Activated T-cell treated with anti-CD3 and anti-CD28 coated beads, Interleukin-2, amount 50 U/mL, for 24 hours (primary cell): ENCODE data around the gene PRPF8.
A peak's percentile ranks its signal among the peaks of the same experiment; 100 is the strongest.
"Not testable (repeated sequence)": the region's sequence is repeated elsewhere in the genome, so short reads cannot be mapped to it uniquely, and the experiment has no call there.

Experiments used
- DNase-seq: peaks from one replicate; pipeline ENCODE4 v3.0.0-alpha.2; 2020
- H3K27ac Mint-ChIP-seq: 2 replicates; pipeline ENCODE4 v1.8.0; 2020; ENCODE audit warnings: mild to moderate bottlenecking, mixed read lengths
- H3K27me3 Mint-ChIP-seq: 2 replicates; pipeline ENCODE4 v1.8.0; 2020; ENCODE audit warnings: mixed read lengths
- H3K36me3 Mint-ChIP-seq: 2 replicates; pipeline ENCODE4 v1.8.0; 2020; ENCODE audit warnings: low read depth, mixed read lengths
- H3K4me1 Mint-ChIP-seq: 2 replicates; pipeline ENCODE4 v1.8.0; 2020; ENCODE audit warnings: low read depth, mixed read lengths
- H3K4me3 Mint-ChIP-seq: 2 replicates; pipeline ENCODE4 v1.8.0; 2020; ENCODE audit warnings: mild to moderate bottlenecking, moderate library complexity, mixed read lengths
- H3K9me3 Mint-ChIP-seq: 2 replicates; pipeline ENCODE4 v1.8.0; 2020; ENCODE audit warnings: mixed read lengths

Gene PRPF8

GRCh38 chr17:1724351-1724868 lies 39.7 kb upstream of the PRPF8 start, which contains the start of gene WDR81:
TSS of gene WDR81 (plus strand) at chr17:1724704. CDS start at chr17:1724960, 256 bp downstream.
- H3K27ac Mint-ChIP-seq, result peak within 1 kb of the TSS; percentile 88
- H3K27me3 Mint-ChIP-seq, result no peaks in the 10 kb centered on the region
- H3K4me3 Mint-ChIP-seq, result peak within 1 kb of the TSS; percentile 77
- H3K4me1 Mint-ChIP-seq, result peaks cover 42% of the 10 kb centered on the region
- H3K36me3 Mint-ChIP-seq, result peaks cover 27% of the 10 kb centered on the region
- no peaks in the 10 kb centered on the region for H3K9me3 Mint-ChIP-seq
- peak; percentile 90 for DNase-seq

DNA sequence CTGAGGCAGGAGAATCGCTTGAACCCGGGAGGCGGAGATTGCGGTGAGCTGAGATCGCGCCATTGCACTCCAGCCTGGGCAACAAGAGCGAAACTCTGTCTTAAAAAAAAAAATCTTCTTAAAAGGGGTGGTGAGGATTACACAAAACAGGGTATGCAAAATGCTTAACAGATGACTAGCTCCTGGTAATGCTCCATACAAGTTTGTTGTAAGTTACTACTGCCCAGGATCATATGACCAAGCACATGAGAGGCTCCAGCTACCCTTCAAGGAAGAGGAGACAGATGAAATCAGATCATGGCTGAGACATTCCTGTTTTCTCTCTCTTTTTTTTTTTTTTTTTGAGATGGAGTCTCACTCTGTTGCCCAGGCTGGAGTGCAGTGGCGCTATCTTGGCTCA lies 37.4 kb upstream of the PRPF8 start:
- H3K4me3 Mint-ChIP-seq, DNase-seq, H3K9me3 Mint-ChIP-seq, H3K27me3 Mint-ChIP-seq, H3K36me3 Mint-ChIP-seq, H3K27ac Mint-ChIP-seq: not testable (repeated sequence)
- H3K4me1 Mint-ChIP-seq, result peaks cover 41% of the 10 kb centered on the region

- no peak overlapping the region for H3K4me3 Mint-ChIP-seq
- H3K27ac Mint-ChIP-seq, result peak overlapping the region; percentile 72
- H3K27me3 Mint-ChIP-seq, result no peaks in the 10 kb centered on the region
- DNase-seq, result peak; percentile 80
- H3K4me1 Mint-ChIP-seq, result peaks cover 41% of the 10 kb centered on the region
- peaks cover 10% of the 10 kb centered on the region for H3K36me3 Mint-ChIP-seq
- H3K9me3 Mint-ChIP-seq, result no peaks in the 10 kb centered on the region
Observed at GRCh38 chr17:1720856-1721386, 36.3 kb upstream of the PRPF8 start.

- Mint-ChIP-seq H3K27me3 (peaks cover 5% of the 10 kb centered on the region), H3K4me3 (peak overlapping the region; percentile 92), H3K36me3 (peaks cover 6% of the 10 kb centered on the region), H3K4me1 (peaks cover 35% of the 10 kb centered on the region), H3K27ac (peak overlapping the region; percentile 100), H3K9me3 (no peaks in the 10 kb centered on the region)
- no peak for DNase-seq
Observed at GRCh38 chr17:1718362-1719165, 33.9 kb upstream of the PRPF8 start.

DNA sequence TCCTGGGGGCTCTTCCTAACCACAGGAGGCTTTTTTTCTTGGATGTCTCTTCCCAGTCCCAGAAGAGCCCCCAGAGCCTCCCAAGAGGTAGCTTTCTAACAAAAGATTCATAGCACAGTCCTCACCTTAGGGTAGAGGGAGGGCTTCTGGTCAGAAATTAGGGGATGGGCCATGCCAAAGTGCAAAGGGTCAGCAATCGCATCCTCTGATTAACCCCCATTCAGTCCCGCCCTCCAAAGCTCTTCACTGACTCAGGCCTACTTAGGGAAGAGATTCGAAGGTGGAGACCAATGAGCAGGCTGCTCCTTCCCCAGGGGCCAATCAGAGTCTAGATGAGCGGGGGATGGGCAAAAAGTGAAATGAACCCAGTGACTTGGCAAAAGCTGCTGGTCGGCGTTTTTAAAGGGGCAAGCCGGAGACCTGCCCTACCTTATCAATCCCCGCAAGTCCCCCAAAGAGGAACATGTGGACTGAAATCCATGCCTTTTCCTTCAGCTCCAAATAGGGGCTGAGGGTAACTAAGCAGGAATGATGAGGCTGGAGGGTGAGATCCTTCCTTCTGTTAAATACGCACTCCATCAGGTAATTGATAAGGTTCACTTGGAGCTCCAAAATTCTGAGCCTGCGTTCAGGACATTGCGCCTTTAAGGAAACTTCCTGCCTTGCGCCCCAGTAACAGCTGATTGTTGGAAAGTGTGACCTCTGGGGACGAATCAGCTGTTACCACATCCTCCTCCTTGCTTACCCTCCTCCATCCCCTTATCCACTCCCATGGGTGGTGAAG lies 32.4 kb upstream of the PRPF8 start:
- Mint-ChIP-seq H3K9me3 (no peaks in the 10 kb centered on the region), H3K27me3 (peaks cover 5% of the 10 kb centered on the region), H3K36me3 (peaks cover 9% of the 10 kb centered on the region), H3K4me1 (peaks cover 28% of the 10 kb centered on the region), H3K4me3 (peak overlapping the region; percentile 92), H3K27ac (peak overlapping the region; percentile 100)
- peak; percentile 82 for DNase-seq

GRCh38 chr17:1716076-1716911 lies 31.6 kb upstream of the PRPF8 start:
- Mint-ChIP-seq H3K4me1 (peaks cover 28% of the 10 kb centered on the region), H3K9me3 (no peaks in the 10 kb centered on the region), H3K27ac (peak overlapping the region; percentile 100)

GRCh38 chr17:1715803-1716075 lies 31.1 kb upstream of the PRPF8 start:
- Mint-ChIP-seq H3K9me3 (no peaks in the 10 kb centered on the region), H3K27me3 (peaks cover 7% of the 10 kb centered on the region), H3K27ac (peak overlapping the region; percentile 89), H3K4me3 (peak overlapping the region; percentile 92), H3K36me3 (peaks cover 11% of the 10 kb centered on the region), H3K4me1 (peaks cover 31% of the 10 kb centered on the region)
- no peak for DNase-seq

More at GRCh38 chr17:1716076-1716911, 31.6 kb upstream of the PRPF8 start:
- Mint-ChIP-seq H3K27me3 (peaks cover 5% of the 10 kb centered on the region), H3K36me3 (peaks cover 11% of the 10 kb centered on the region), H3K4me3 (peak overlapping the region; percentile 92)
- DNase-seq, result peak; percentile 100

DNA sequence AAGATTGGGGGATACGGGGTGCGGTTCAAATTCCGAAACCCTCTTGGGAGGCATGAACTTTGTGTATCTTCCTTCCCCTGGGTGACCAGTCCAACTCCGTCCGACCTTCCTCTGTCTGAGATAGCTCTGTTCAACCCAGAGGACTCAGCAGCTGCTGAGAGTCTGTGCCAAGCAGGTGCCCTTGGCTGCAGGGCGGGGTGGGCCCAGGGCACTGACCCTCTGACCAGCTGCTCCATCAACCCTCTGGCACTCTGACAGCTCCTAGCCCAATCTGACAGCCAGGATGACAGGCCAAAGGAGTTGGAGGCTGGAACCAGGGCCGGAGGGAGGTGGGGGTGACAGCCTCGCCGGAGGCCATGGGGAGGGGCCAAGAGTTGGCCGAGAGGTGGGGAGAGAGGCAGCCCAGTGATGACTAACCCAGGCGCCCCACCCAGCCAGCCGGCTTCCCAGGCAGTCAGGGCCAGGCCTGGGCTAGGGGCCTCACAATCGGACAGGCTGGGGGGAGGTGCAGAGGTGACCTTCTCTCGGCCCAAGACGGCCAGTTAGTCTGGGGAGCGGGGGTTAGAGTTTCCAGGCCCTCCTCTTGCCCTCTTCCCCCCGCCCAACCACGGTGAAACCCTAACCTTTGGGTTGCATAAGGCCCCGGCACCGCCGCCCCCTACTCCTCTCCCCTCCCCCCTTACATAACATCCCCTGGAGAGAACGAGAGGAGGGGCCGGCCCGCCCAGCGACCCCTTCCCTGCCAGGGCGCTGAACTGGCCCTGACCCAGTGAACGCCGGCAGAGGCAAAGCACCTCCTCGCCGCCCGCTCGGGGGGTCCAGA lies 30.5 kb upstream of the PRPF8 start:
- peak overlapping the region; percentile 92 for H3K4me3 Mint-ChIP-seq
- peaks cover 33% of the 10 kb centered on the region for H3K4me1 Mint-ChIP-seq
- H3K9me3 Mint-ChIP-seq, result no peaks in the 10 kb centered on the region
- peaks cover 11% of the 10 kb centered on the region for H3K36me3 Mint-ChIP-seq
- peaks cover 11% of the 10 kb centered on the region for H3K27me3 Mint-ChIP-seq
- DNase-seq, result peak; percentile 65
- peak overlapping the region; percentile 37 for H3K27ac Mint-ChIP-seq

DNA sequence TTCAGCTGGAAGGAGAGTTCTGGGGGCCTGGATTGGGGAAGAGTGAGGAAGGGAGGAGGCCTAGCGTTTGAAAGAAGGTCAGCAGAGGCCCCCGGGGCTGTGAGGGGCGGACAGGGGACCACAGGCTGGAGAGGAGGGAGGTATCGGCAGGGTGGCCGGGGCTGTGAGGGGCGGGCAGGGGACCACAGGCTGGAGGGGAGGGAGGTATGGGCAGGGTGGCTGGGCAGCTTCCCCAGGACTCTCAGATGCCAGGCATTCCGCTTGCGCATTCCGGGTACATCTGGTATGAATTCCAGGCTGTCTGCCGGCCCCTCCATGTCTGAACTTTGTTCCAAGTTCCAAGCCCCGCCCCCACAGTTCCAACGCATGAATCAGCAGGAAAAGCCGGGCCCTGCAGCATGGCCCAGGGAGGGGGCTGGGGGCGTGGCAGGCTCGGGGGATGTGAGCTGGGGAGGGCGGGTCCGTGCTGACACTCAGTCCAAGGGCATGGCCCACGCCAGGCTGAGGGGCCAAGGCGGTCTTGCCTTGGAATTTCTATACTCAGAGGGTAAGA lies 29.8 kb upstream of the PRPF8 start:
- peak overlapping the region; percentile 92 for H3K4me3 Mint-ChIP-seq
- H3K36me3 Mint-ChIP-seq, result peaks cover 11% of the 10 kb centered on the region
- no peak overlapping the region for H3K27ac Mint-ChIP-seq
- H3K4me1 Mint-ChIP-seq, result peaks cover 33% of the 10 kb centered on the region
- peak; percentile 35 for DNase-seq
- peaks cover 11% of the 10 kb centered on the region for H3K27me3 Mint-ChIP-seq
- no peaks in the 10 kb centered on the region for H3K9me3 Mint-ChIP-seq

- no peak for DNase-seq
- H3K27ac Mint-ChIP-seq, result peak overlapping the region; percentile 8
Observed at GRCh38 chr17:1713878-1714426, 29.3 kb upstream of the PRPF8 start.

DNA sequence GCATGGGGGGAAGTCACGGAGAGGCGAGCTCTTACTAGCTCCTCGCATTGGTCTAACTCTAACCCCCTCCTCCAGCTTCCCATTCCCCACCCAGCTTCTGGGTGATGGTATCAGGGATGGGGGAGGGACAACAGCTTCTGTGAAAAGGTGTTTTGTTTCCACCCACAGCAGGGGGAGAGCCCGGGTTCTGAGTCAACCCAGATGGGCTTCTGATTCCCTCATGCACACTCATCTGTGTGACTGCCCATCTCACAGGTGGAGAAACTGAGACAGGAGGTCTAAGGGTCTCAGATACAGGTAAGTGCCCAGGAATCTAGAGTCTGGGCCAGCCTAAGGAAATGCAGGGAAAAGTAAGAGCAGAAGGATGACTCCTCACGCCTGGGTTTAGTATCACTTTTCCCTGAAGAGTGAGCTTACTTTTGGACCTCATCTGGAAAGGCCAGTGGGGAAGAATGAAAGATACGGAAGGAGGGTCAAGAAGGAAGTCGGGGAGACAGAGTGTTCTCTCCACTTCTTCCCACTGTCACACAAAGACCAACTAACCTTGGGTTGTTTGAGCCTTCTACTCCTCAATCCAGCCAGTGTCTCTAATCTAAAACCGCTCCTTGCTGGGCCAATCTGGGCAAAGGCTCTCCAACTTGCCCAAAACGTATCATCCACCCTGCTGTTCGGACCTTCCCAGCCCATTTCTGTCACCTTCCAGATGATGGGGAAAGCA lies 28.7 kb upstream of the PRPF8 start:
- Mint-ChIP-seq H3K27me3 (peaks cover 16% of the 10 kb centered on the region), H3K9me3 (no peaks in the 10 kb centered on the region), H3K4me3 (no peak overlapping the region)

More at GRCh38 chr17:1713878-1714426, 29.3 kb upstream of the PRPF8 start:
- H3K4me1 Mint-ChIP-seq, result peaks cover 35% of the 10 kb centered on the region
- H3K9me3 Mint-ChIP-seq, result no peaks in the 10 kb centered on the region
- H3K27me3 Mint-ChIP-seq, result peaks cover 12% of the 10 kb centered on the region
- H3K36me3 Mint-ChIP-seq, result peaks cover 11% of the 10 kb centered on the region
- peak overlapping the region; percentile 58 for H3K4me3 Mint-ChIP-seq

DNA sequence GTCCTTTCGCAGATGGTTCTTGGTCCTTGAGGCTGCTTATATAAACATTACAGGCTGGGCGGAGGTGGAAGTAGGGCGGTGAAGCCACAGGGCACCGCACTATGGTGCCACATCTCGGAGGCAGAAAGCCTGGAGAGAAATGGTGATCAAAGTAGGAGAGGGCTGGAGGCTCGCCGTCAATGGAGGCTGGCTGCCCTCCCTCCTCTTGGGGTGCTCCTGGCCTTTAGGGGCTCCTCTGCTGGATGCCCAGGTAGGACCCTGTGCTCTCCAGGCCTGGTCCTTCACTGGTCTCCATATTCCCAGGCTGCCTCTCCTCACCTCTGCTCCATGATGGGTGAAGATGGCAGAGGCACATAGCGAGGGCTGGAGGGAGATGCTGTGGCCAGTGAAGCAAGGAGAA lies 27.6 kb upstream of the PRPF8 start:
- Mint-ChIP-seq H3K36me3 (peaks cover 11% of the 10 kb centered on the region), H3K27me3 (peaks cover 25% of the 10 kb centered on the region), H3K4me3 (no peak overlapping the region), H3K4me1 (peaks cover 26% of the 10 kb centered on the region), H3K9me3 (no peaks in the 10 kb centered on the region), H3K27ac (no peak overlapping the region)
- no peak for DNase-seq

More for the DNA sequence above, 28.7 kb upstream of the PRPF8 start:
- no peak for DNase-seq
- Mint-ChIP-seq H3K4me1 (peaks cover 35% of the 10 kb centered on the region), H3K27ac (no peak overlapping the region), H3K36me3 (peaks cover 11% of the 10 kb centered on the region)
